PC-9 (cell line): ENCODE measurements around the gene CRYGB. TPM values are rescaled to one million over a fixed set of nuclear protein-coding genes. Genes with fewer than 3 reads are reported as not detected.

Experiments used
- BruUV-seq: library from RNA; stranded (reverse); fragments of 400-500 nt; replicated peaks from 2 replicates; lab custom pipeline; 2021; lab: Mats Ljungman, UMichigan
- CTCF ChIA-PET: fragments of 300-600 bp; sonication (Branson Sonifier 250); formaldehyde crosslinking; loops from one replicate; lab custom pipeline; 2022; ENCODE audit warnings: antibody characterized with exemption; lab: Charles Lee
- POLR2A ChIA-PET: fragments of 300-600 bp; sonication (Branson Sonifier 250); formaldehyde crosslinking; loops from one replicate; lab custom pipeline; 2022; ENCODE audit warnings: antibody characterized with exemption; ENCODE audit not compliant: unreplicated experiment; lab: Charles Lee
- DNase-seq, 2 experiments: peaks; one replicate each; pipeline versions ENCODE4 v3.0.0 to v3.0.0-alpha.2; 2015 to 2022; ENCODE audit warnings: mixed read lengths in 1 of 2
- H2AFZ ChIP-seq: fragments of 200-600 bp; sonication (generic); 2 replicates; pipeline ENCODE4 v1.8.1; 2017; ENCODE audit warnings: antibody characterized with exemption
- H3F3A ChIP-seq: fragments of 200-600 bp; sonication (generic); 2 replicates; pipeline ENCODE4 v1.8.1; 2017; ENCODE audit warnings: antibody characterized with exemption, mild to moderate bottlenecking, low read depth; ENCODE audit not compliant: insufficient read depth
- H3K27ac ChIP-seq: fragments of 200-600 bp; sonication (generic); 2 replicates; pipeline ENCODE4 v1.6.1; 2016; ENCODE audit warnings: mixed run types
- H3K27me3 ChIP-seq: fragments of 200-600 bp; sonication (generic); 2 replicates; pipeline ENCODE4 v1.6.1; 2016; ENCODE audit warnings: low read depth, mixed run types; ENCODE audit not compliant: insufficient read depth
- H3K36me3 ChIP-seq: fragments of 200-600 bp; sonication (generic); 2 replicates; pipeline ENCODE4 v1.6.1; 2016; ENCODE audit warnings: low read depth, mixed run types
- H3K4me1 ChIP-seq: fragments of 200-600 bp; sonication (generic); replicated peaks from 2 replicates; pipeline ENCODE4 v1.6.1; 2016; ENCODE audit warnings: mixed run types; ENCODE audit not compliant: insufficient read depth
- H3K4me2 ChIP-seq: fragments of 200-600 bp; sonication (generic); 2 replicates; pipeline ENCODE4 v1.6.1; 2017; ENCODE audit warnings: mixed run types
- H3K4me3 ChIP-seq: fragments of 200-600 bp; sonication (generic); 2 replicates; pipeline ENCODE4 v1.6.1; 2016; ENCODE audit warnings: mixed run types
- H3K79me2 ChIP-seq: fragments of 200-600 bp; sonication (generic); 2 replicates; pipeline ENCODE4 v1.6.1; 2017; ENCODE audit warnings: low read depth, mixed run types
- H3K9me2 ChIP-seq: fragments of 200-600 bp; sonication (generic); 2 replicates; pipeline ENCODE4 v1.8.1; 2017; ENCODE audit warnings: mild to moderate bottlenecking; ENCODE audit not compliant: insufficient read depth
- H3K9me3 ChIP-seq: fragments of 200-600 bp; sonication (generic); 2 replicates; pipeline ENCODE4 v1.8.1; 2016; ENCODE audit warnings: low read depth; ENCODE audit not compliant: insufficient read depth
- H4K20me1 ChIP-seq: fragments of 200-600 bp; sonication (generic); 2 replicates; pipeline ENCODE4 v1.8.1; 2017; ENCODE audit not compliant: insufficient read depth
- EZH2 ChIP-seq: fragments of 200-600 bp; sonication (generic); IDR thresholded peaks from 2 replicates; pipeline ENCODE4 v1.8.0; 2017; ENCODE audit warnings: antibody characterized with exemption, low read depth
- intact Hi-C: fragments of 100-400 bp; cut with micrococcal nuclease; formaldehyde crosslinking; loops from one replicate; pipeline ENCODE4 v1.10.0; 2022; ENCODE audit not compliant: unreplicated experiment
- total RNA-seq: library from RNA; stranded (reverse); gene quantifications from 2 replicates; pipeline ENCODE4 v1.2.3, GENCODE V29; 2021
- TF ChIP-seq, protein P1 (sequence below): fragments of 200-600 bp; sonication (generic); conservative IDR thresholded peaks from 2 replicates; pipeline ENCODE4 v1.6.1; 2017; ENCODE audit warnings: mixed run types, antibody characterized with exemption, mild to moderate bottlenecking, moderate library complexity

Gene CRYGB
- total RNA-seq, 1 experiment from 2014 or later = not detected

- POLR2A ChIA-PET = no interaction called here
- CTCF ChIA-PET = no interaction called here
- no TSS peak for BruUV-seq
Measured at GRCh38 chr2:208098267-208098666, 47.7 kb downstream of the CRYGB start.

GRCh38 chr2:208097801-208098200, 48.2 kb downstream of the CRYGB start:
- DNase-seq = no peak
- no peak overlapping the region for H2AFZ ChIP-seq
- no peaks in the 10 kb centered on the region for H3K27me3 ChIP-seq
- H4K20me1 ChIP-seq = no peaks in the 10 kb centered on the region
- intact Hi-C loops = no loop called here
- H3K27ac ChIP-seq = no peak overlapping the region
- H3F3A ChIP-seq = no peaks in the 10 kb centered on the region
- H3K36me3 ChIP-seq = no peaks in the 10 kb centered on the region
- no peaks in the 10 kb centered on the region for H3K9me3 ChIP-seq
- no peak overlapping the region for H3K4me2 ChIP-seq
- BruUV-seq = no TSS peak
- H3K79me2 ChIP-seq = no peaks in the 10 kb centered on the region
- ChIA-PET POLR2A (no interaction called here), CTCF (no interaction called here)
- H3K4me3 ChIP-seq = no peak overlapping the region
- TF ChIP-seq, protein P1, sequence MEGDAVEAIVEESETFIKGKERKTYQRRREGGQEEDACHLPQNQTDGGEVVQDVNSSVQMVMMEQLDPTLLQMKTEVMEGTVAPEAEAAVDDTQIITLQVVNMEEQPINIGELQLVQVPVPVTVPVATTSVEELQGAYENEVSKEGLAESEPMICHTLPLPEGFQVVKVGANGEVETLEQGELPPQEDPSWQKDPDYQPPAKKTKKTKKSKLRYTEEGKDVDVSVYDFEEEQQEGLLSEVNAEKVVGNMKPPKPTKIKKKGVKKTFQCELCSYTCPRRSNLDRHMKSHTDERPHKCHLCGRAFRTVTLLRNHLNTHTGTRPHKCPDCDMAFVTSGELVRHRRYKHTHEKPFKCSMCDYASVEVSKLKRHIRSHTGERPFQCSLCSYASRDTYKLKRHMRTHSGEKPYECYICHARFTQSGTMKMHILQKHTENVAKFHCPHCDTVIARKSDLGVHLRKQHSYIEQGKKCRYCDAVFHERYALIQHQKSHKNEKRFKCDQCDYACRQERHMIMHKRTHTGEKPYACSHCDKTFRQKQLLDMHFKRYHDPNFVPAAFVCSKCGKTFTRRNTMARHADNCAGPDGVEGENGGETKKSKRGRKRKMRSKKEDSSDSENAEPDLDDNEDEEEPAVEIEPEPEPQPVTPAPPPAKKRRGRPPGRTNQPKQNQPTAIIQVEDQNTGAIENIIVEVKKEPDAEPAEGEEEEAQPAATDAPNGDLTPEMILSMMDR = no peak
- no peak for TF ChIP-seq EZH2
- no peaks in the 10 kb centered on the region for H3K9me2 ChIP-seq
- no peaks in the 10 kb centered on the region for H3K4me1 ChIP-seq

More at GRCh38 chr2:208098267-208098666, 47.7 kb downstream of the CRYGB start:
- Histone ChIP-seq H3K4me1 (no peaks in the 10 kb centered on the region), H3K4me3 (no peak overlapping the region), H3K27ac (no peak overlapping the region), H2AFZ (no peak overlapping the region), H3K9me2 (no peaks in the 10 kb centered on the region), H3K9me3 (no peaks in the 10 kb centered on the region), H4K20me1 (no peaks in the 10 kb centered on the region), H3K36me3 (no peaks in the 10 kb centered on the region), H3K4me2 (no peak overlapping the region), H3K27me3 (no peaks in the 10 kb centered on the region), H3K79me2 (no peaks in the 10 kb centered on the region), H3F3A (no peaks in the 10 kb centered on the region)
- DNase-seq = no peak
- intact Hi-C loops = no loop called here
- TF ChIP-seq EZH2 = no peak

- H3K4me3 ChIP-seq = no peak overlapping the region
- BruUV-seq = no TSS peak
- no peak for DNase-seq
- no peak overlapping the region for H2AFZ ChIP-seq
- no peaks in the 10 kb centered on the region for H3K36me3 ChIP-seq
- no peak for TF ChIP-seq EZH2
- TF ChIP-seq, protein P1 = no peak
- ChIA-PET POLR2A (no interaction called here), CTCF (no interaction called here)
- intact Hi-C loops = no loop called here
- no peak overlapping the region for H3K27ac ChIP-seq
- H3F3A ChIP-seq = no peaks in the 10 kb centered on the region
- no peak overlapping the region for H3K4me2 ChIP-seq
- no peaks in the 10 kb centered on the region for H3K79me2 ChIP-seq
- no peaks in the 10 kb centered on the region for H3K9me2 ChIP-seq
- H3K4me1 ChIP-seq = no peaks in the 10 kb centered on the region
- no peaks in the 10 kb centered on the region for H4K20me1 ChIP-seq
- no peaks in the 10 kb centered on the region for H3K9me3 ChIP-seq
- no peaks in the 10 kb centered on the region for H3K27me3 ChIP-seq
Measured at GRCh38 chr2:208097313-208097712, 48.6 kb downstream of the CRYGB start.

DNA sequence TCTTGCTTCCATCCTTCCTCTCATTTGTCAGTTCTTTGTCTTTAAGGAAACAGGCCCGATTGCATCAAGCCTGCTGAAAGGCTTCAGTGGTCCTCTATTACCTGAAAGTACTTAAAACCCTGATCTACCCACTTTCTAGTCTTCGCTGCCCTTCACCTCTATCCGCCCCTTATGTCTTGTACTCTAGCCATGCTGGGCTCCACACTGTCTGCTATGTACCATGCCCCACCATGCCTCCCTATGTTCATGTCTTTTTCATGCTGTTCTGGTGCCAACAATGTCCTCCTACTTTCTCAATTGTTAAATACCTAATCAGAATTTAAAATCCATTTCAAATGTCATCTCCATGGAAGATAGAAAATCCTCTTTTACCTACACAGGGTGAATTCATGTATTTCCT, 49.9 kb downstream of the CRYGB start:
- Histone ChIP-seq H3F3A (no peaks in the 10 kb centered on the region), H2AFZ (no peak overlapping the region), H3K27ac (no peak overlapping the region), H3K4me1 (no peaks in the 10 kb centered on the region), H3K9me2 (no peaks in the 10 kb centered on the region), H3K79me2 (no peaks in the 10 kb centered on the region), H3K9me3 (no peaks in the 10 kb centered on the region), H3K36me3 (no peaks in the 10 kb centered on the region), H3K4me2 (no peak overlapping the region), H3K27me3 (no peaks in the 10 kb centered on the region), H4K20me1 (no peaks in the 10 kb centered on the region), H3K4me3 (no peak overlapping the region)
- TF ChIP-seq EZH2 = no peak
- TF ChIP-seq, protein P1 = no peak
- CTCF ChIA-PET = no interaction called here
- BruUV-seq = no TSS peak
- POLR2A ChIA-PET = no interaction called here
- intact Hi-C loops = no loop called here
- no peak for DNase-seq
